ENCODE results near the gene KPNA1.
A peak's percentile ranks its signal among the peaks of the same experiment; 100 is the strongest.

The KPNA1 gene

DNA sequence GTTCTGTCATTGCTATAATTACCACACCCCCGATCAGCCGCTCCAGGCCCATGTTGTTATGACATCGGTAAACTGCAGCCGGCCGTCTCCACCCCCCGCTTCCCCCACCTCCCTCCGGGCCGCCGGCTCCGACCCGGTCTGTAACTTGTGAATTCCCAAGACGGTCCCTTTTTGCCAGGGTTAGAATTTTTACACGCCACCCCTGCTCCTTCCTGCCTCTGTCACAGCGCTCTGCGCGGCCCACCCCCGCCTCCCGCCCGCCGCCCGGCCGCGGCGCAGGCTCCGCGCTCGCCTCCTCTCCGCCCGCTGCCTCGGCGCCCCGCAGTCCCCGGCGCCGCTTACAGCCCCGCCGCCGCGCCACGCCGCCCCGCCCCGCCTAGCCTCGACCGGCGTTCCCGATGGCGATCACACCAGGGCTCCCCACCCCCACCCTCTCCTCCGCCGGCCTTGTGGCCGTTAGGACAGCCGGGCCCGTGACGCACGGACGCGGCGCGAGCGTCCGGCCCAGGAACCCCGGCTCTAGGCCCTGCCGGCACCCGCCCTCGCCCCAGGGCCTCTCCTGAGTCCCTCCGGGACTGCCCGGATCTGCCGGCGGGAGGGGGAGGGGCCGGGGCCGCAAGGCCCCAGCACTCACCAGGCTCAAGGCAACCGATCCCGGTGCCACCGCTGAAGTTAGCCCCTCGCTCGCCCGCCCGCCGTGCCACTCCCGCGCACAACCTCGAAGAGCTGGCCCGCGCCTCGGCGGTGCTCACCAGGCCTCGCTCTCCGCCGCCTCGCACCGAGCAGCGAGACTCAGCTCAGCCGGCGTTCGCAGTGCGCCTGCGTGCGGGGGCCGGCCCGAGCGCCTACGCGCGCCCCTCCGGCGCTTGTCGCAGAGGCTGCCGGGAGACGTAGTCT lies at the start of gene KPNA1:
KPNA1 (minus strand) TSS at position 817 of the 897 bp plus-strand sequence. CDS start 18,374 bp downstream, outside the sequence.
- DNase-seq, result peak; percentile 20 to 91 (median 82)

DNA sequence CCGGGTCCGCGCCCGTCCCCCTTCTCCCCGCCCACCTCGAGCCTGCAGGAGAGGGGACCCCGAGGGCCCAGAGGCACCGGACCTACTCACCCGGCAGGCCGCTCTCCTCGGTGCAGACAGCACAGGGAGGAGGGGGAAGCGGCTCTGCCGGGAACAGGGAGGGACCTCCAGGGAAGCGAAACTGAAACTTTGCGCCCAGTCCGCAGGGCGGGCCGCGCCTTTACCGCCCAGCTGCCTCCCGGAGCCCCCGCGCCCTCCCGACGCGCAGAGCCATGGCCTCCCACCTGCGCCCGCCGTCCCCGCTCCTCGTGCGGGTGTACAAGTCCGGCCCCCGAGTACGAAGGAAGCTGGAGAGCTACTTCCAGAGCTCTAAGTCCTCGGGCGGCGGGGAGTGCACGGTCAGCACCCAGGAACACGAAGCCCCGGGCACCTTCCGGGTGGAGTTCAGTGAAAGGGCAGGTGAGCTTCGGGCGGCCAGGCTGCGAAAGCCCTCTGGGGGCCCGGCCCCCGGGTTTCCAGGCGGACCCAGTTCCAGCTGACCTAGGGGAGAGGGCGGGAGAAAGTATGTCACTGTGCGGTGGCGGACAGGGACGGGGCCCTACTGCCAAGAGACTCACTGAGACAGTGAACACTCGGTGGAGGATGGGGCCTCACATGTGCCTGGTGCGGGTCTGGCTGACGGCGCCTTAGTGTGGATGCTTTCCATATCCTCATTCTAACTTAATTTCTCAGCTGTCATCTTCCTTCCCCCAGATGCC lies 49.6 kb upstream of the KPNA1 start, which contains the start of the genes DTX3L and PARP9:
DTX3L (plus strand) TSS at position 184 of the 758 bp plus-strand sequence; CDS start at position 273, 89 bp downstream.
PARP9 (minus strand) TSS at position 146 of the 758 bp plus-strand sequence. CDS start 4,680 bp downstream, outside the sequence.
- DNase-seq, result peak in 13 of 14 donors; percentile 15 to 90 (median 72)

DNA sequence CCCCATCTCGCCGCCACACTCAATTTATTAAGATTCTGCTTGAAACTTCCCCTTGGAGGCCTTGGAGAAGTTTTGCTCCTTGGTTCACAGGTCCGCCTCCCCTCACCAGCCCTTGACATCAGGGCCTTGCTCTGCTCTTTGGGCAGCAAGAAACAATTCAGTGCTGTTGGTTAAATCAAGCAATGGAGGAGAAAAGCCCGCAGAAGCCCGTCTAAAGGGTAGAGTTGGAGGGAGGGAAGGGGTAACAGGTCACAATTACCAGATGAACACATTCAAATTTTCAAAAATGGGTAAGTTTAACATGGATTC lies 48.9 kb upstream of the KPNA1 start:
- DNase-seq, result peak in 5 of 14 donors; percentile 13 to 42 (median 20)

DNA sequence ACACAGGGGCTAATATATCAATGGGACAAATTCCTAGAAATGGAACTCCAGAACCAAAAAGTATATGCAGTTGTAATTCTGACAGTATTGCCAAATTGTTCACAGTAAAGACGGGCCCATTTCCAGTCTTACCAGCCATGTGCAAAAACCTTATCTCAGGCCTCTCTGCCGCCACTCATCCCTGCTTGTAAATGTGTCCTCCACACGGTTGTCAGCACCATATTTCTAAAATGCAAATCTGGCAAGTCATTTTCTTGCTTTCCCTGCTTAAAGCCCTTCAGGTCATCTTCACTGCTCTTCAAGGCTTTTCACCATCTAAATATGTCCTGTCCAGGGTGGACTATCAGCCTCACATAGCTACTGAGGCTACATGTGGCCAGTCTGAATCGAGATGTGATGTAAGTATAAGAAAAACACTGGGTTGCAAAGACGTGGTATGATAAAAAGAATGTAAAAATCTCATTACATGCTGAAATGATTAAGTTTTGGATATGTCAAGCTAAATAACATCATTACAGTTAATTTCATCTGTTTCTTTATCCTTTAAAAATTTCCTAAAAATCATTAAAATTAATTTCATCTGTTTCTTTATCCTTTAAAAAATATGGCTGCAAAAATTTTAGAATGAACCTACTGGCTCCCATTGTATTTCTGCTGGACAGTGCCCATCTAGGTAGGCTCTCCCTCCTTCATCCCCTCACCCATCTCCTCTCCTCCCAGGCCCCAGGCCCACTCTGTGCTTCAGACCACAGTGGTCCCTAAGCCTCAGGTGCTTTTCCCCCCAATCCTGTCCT lies 48.4 kb upstream of the KPNA1 start:
- no peak for DNase-seq

DNA sequence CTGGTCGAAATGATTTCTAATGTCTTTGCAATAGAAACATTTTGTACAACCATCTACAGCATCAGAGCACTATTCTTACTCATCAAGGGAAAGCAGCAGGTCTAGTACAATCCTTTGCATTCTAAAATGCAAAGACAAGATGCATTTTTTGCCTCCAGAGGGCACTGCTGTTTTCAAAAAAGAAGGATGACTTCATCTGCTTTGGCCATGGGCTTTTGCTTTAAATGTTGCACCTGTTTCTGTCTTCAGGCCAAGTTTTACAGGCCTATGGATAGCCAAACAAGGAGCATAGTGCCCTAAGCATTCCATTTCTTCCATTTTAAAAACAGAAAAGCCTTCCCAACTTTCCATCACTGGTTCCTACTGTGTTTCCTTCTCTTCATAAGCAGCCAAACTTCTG lies 45.9 kb upstream of the KPNA1 start:
- DNase-seq, result no peak

DNA sequence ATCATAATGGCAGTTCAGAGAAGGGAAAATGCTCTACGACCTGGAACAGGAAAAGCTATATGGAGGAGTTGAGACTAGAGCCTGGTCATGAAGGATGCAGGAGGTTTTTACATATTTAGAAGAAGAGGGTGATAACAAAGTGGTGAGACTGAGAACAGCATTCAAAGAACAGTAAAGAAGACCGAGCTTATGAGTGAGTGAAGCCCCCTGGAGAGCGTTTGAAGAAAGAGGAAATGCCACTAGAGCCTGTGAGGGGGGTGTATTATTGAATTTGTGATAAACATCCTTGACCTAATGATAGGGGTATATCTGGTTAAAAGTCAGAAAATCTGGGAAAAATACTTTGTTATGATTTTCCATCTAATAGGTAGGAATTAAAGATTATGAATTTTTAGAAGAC lies 45.2 kb upstream of the KPNA1 start:
- DNase-seq, result no peak

DNA sequence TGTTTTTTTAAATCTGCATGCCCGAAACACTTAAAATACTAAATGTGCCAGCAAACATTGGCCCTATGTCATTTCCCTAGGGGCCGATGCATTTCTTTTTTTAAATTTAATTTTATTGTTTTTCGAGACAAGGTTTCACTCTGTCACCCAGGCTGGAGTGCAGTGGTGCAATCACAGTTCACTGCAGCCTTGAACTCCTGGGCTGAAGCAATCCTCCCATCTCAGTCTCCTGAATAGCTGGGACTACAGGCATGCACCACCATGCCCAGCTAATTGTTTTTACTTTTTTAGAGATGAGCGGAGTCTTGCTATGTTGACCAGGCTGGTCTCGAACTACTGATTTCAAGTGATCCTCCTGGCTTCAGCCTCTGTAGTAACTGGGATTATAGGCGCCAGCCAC lies 43.9 kb upstream of the KPNA1 start:
- DNase-seq, result no peak

DNA sequence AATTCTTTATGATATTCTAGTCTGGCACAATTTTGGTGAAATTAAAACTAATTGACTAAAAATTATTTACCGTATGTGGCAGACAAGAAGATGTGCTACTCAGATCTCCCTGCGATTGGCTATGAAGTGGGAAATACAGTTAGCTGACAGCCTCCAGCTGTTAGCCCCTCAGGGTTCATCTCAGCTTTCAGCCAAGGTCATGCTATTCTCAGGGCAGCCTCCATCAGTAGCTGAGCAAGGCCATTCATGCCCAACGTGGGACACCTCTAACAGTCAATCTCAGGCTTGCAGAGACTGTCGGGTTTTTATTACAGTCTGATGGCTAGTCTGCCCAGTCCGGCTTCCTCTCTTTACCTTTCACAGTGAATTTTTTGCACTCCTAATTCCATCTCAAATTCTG lies 42.6 kb upstream of the KPNA1 start:
- DNase-seq, result no peak

DNA sequence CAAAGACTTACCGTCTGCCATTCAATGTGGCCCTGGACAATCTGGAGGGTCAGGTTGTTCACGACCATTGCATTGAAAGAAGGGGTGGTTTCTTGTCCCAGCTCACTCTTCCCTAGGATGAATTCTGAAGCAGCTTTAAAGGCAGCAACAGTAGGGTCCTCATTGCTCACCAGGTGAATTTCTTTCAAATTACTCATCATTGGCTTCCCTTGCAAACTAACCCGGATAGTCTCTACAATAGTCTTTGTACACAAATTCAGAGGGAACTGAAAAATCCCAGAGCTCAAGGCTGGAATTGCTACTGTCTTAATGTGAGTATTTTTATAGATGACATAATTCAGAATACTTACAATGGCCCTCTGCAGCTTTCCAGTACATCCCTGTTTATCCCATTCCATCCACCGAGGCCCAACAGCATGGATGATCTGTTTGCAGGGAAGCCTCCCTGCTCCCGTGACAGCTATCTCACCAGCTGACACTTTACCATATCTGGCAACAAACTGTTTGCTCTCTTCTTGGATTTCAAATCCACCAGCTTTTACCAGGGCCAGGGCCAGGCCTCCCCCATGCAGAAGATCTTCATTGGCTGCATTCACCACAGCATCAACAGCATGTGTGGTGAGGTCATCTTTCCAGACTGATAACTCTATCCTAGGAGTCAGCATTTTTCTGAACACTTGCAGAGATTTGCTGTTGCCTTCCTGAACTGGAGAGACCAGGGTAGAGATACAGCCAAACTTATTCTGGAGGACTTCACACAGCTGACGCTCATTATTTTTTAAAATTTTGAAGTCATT lies 40.7 kb upstream of the KPNA1 start:
- DNase-seq, result no peak

DNA sequence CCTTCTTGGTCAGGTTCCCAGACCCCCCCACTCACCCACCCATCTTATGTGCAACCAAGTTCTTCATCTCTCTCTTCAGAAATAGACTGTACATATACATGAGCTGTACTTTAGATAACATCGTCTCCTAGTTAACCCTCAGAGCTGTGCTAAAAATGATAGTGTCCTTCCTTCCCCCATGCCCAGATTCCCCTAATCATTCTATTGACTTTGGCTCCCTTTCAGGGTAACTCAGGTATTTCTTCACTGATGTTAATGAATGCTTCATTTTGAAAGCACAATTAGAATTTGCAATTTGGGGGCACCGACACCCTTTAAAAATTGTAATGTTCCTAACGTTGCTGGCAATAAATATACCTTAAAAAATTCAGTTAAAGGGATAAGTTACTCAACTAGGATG lies 38.4 kb upstream of the KPNA1 start:
- DNase-seq, result no peak

DNA sequence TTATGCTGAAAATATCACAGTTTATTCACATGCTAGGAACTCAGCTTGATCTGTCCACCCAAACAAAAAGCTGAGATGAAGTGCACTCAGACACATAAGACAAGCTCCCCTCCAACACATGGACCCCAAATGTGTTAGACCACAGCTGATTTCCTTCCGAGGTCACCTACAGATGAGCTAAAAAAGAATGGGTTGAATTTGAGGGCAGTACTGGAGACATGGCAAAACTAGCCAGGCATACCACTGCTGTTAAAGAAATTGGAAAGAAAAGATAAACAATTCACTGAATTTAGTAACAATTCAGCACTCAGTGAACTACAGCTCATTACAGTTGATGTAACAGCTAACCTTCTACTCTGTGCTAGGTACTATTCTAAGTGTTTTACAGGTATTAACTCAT lies 33.9 kb upstream of the KPNA1 start:
- no peak for DNase-seq

DNA sequence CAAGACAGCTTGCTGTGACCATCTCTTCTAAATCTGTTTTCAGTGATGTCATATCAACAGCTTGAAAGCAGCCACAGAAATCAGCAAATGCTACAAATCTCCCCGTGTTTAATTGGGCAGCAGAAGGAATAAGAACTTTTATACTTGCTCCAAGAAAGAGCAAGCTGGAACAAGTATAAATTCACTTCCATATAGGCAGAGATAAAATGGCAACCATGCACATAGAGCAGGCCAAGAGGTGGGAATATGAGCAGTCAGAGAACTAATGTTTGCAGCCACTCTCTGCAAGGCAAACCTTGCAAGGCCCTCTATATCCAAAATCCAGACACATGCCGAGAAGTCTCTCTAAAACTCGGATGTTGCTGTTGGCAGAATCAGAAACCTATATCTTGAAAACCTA lies 33.3 kb upstream of the KPNA1 start:
- no peak for DNase-seq

DNA sequence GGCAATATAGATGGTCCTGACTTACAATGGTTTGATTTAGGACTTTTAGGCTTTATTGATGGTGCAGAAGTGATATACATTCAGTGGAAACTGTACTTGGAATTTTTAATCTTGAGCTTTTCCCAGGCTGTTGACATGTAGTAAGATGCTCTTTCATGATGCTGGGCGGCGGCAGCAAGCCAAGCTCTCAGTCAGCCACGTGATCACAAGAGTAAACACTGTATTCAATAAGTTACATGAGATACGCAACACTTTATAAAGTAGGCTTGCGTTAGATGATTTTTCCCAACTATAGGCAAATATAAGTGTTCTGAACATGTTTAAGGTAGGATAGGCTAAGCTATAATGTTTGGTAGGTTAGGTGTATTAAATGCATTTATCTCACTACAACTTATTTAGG lies 31.4 kb upstream of the KPNA1 start:
- DNase-seq, result no peak

DNA sequence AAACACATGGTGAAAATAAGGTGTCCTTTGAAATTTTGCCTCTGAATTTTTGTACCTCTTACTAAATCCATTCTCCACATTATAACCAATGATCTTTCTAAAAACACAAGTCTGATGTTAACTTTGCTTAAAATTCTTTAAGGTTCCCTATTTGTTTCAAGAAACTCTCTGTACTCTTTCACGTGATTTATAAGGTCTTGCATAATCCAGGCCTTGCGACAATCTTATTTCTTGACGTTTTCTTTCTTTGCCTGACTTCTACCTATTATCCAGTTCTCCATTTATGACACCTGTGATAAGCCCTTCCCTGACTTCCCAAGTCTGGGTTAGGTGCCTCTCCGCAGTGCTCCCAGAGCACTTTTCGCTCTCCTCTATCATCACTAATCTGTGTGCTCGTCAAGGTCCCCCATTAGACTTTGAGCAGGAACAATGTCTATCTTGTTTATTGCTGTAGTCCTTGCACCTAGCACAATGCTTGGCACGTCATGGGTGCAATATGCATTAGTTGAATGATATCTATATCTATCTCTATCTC lies 24.3 kb upstream of the KPNA1 start:
- no peak for DNase-seq

DNA sequence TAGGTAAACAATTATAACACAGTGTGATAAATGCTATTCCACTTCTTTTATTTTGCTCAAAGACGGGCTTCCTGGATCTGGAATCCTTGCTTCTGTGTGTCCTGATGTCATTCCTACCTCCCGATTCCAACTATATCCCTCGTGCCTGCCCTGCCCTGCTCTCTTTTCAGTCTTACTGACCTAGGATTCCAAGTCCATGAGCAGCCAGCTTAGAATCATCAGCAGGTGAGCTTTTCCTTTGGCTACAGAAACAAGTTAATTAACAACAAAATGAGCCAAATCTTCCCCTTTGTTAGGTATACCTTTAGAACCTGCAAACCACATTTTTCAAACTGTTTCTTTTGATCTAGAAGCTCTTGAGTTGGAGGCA lies 21.9 kb upstream of the KPNA1 start:
- DNase-seq, result no peak

DNA sequence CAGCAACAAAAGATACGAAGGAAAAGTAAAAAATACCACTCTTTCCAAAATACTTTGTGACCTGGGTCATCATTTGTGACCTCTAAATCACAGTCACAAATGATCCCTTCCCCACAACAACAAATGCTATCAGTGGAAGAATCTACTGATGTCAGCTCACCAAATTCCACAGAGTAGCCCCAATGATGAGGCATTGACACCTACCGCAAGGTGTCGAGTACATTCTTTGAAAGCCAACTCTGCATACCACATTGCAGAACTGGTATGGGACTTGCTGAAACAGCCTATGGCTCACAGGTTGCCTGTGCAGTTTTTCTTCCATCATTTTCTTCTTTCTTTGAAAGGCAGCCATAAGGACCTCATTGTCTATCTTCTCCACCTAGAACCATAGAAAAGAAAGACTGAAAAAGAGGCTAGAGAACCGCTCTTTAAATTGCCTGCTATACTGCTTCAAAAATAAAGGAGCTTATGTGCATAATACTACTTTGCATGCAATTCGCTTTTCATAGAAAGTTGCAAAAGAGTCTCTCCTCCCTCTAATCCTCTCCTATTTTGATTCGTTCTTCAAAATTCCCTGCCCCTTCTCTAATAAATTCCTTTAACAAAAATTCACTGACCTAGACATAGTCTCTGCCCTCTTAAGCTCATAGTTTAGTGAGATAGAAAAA lies 21.4 kb upstream of the KPNA1 start:
- no peak for DNase-seq

DNA sequence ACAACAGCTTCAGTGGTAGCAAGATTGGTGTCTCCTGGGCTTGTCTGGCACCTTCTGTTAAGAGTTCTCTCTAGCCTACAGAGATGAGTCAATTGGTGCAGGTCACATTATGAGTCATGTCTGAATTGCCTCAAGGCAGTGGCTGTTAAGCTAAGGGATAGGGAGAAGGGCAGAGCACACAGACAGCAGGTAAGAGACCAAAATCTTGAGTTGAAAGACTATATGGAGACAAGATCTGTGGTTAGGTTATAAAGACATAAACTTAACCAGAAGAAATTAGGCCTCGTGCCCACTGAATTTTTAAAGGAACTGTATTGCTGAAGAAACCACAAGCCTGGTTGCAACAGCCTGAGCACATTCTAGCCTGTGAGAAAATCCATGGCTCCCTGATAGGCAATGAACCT lies 19.2 kb upstream of the KPNA1 start:
- DNase-seq, result no peak

DNA sequence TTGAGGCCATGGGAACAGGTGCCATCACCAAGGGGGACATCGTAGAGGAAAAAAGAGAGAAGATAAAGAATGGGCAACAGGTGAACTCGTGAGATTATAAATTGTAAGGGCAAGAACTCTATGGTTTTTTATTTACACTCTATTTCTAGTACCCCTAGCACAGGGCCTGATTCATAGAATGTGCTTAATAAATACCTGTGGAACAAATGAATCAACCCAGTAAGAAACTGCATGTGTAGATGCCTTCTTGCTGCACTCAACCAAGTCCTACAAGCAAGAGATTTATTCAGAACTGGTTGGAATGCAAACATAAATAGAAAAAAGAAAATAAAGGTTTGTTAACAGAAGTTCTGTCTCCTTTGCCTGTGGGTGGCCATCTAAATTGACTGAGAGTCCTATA lies 18.7 kb upstream of the KPNA1 start:
- no peak for DNase-seq

DNA sequence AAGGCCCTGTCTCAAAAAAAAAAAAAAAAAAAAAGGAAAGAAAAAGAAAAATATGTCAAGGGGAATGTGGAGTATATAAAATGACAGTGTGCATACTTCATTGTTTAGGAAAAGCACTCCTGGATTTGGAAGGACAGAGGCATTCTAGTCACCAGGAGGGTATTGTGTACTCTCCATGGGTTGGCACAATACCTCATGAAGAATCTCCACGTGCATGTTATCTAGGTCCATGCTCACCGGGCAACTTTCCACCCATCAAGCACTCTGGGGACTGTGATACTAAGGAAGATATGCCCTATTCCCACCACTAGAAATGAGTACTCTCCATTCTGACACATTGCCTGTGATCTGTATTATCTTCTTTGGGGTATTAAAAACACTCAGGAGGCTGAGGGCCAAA lies 15.4 kb upstream of the KPNA1 start:
- no peak for DNase-seq

DNA sequence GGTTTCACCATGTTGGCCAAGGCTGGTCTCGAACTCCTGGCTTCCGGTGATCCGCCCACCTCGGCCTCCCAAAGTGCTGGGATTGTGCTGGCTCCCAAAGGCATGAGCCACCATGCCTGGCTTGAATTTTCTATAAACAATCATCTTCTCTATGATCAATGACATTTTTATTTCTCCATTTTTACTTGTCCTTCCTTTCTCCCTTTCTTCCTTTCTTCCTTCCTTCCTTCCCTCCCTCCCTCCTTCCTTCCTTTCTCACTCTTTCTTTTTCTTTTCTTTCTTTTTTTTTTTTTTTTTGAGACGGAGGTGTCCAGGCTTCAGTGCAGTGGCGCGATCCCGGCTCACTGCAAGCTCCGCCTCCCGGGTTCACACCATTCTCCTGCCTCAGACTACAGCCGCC lies 8.6 kb upstream of the KPNA1 start:
- no peak for DNase-seq

DNA sequence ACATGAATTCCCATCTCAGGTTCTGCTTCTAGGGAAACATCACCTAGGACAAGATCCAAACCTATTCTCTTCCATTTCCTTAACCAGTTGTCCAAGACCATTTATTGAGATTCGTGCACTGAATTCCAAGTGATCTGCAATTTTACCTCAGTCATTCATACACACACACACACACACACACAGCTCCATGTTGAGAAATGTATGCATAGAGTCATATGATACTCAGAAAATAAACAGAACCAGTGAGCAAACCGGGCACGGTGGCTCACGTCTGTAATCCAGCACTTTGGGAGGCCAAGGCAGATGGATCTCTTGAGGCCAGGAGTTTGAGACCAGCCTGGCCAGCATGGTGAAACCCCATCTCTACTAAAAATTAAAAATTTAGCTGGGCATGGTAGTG lies 6.1 kb upstream of the KPNA1 start:
- DNase-seq, result no peak

Measured in C1 segment of cervical spinal cord (tissue), 14 donors.